ENCODE results near the gene YTHDF1. TPM values are rescaled to one million over a fixed set of nuclear protein-coding genes. Genes with fewer than 3 reads are reported as not detected.

The YTHDF1 gene
- total RNA-seq, 1 experiment from 2014 or later: 85.4 TPM

DNA sequence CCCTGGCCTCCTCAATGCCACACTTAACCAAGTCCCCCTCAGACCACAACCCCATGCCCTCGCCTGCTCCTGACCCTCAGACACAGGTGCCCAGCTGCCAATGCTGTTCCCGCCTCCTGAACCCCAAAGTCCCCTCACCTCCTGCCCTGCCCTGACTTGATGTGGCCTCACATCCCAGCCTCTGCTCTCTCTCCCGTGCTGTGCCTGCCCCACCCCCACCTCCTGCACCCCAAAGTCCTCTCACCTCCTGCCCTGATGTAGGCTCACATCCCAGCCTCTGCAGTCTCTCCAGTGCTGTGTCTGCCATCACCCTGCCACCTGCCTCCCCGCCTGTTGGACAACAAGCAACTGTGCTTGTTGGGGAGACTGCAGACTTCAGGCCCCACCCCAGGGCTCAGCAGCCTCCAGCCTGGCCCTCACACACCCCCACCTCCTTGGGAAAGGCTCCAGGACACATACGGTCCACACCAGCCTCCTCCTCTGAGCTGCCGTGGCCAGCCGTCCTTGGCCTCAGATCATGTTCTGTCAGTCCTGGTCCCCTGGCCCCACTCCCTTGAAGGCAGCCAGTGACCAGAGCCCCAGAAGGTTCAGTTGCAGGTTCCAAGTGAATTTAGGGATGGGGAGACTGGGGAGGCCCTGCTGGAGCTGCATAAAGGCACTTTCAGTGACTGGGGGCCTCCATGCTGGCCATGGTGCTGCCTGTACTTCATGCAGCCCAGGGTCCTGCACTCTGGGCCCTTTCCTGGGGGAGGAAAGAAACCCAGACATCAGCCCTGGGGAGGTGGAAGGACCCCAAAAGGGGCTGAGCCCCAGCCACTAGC lies 28.4 kb downstream of the YTHDF1 start:
- H3K4me2 ChIP-seq (ENCODE audit: insufficient read depth, insufficient read length, low read length): no peak overlapping the region
- TF ChIP-seq, protein P1, sequence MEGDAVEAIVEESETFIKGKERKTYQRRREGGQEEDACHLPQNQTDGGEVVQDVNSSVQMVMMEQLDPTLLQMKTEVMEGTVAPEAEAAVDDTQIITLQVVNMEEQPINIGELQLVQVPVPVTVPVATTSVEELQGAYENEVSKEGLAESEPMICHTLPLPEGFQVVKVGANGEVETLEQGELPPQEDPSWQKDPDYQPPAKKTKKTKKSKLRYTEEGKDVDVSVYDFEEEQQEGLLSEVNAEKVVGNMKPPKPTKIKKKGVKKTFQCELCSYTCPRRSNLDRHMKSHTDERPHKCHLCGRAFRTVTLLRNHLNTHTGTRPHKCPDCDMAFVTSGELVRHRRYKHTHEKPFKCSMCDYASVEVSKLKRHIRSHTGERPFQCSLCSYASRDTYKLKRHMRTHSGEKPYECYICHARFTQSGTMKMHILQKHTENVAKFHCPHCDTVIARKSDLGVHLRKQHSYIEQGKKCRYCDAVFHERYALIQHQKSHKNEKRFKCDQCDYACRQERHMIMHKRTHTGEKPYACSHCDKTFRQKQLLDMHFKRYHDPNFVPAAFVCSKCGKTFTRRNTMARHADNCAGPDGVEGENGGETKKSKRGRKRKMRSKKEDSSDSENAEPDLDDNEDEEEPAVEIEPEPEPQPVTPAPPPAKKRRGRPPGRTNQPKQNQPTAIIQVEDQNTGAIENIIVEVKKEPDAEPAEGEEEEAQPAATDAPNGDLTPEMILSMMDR (conservative IDR thresholded peaks at IDR 0.05): no peak
- H2AK5ac ChIP-seq (ENCODE audit: insufficient read length, low read length): no peak overlapping the region
- no peak overlapping the region for H4K5ac ChIP-seq (ENCODE audit: insufficient read length, low read depth, low read length)
- no peaks in the 10 kb centered on the region for H3K79me1 ChIP-seq (ENCODE audit: insufficient read depth, low read depth, low read length, poor library complexity, severe bottlenecking)
- no peak overlapping the region for H3K4ac ChIP-seq (ENCODE audit: low read depth, low read length)
- no peak overlapping the region for H2BK5ac ChIP-seq (ENCODE audit: insufficient read length, low read length)
- WGBS (ENCODE audit: extremely low coverage, insufficient read length, low lambda C conversion rate): no CpG with 5 or more reads among the region's 7 CpGs
- no peak overlapping the region for H2BK15ac ChIP-seq (ENCODE audit: low read depth, low read length)
- H3K79me2 ChIP-seq (ENCODE audit: insufficient read depth, low read length): no peaks in the 10 kb centered on the region
- H2AFZ ChIP-seq (ENCODE audit: low read length): no peak overlapping the region
- peaks cover 5% of the 10 kb centered on the region for H3K27me3 Mint-ChIP-seq (ENCODE audit: low read depth)
- H2BK12ac ChIP-seq (ENCODE audit: insufficient read length, low read depth, low read length): no peak overlapping the region
- H3T11ph ChIP-seq (ENCODE audit: low read length): no peak overlapping the region
- H3K4me3 Mint-ChIP-seq: no peak overlapping the region
- H4K8ac ChIP-seq (replicated peaks; ENCODE audit: insufficient read length, low read depth, low read length): no peak overlapping the region
- H3K56ac ChIP-seq (ENCODE audit: insufficient read length, low read depth, low read length): no peak overlapping the region
- peaks cover under 1 to 5% of the 10 kb centered on the region in 2 experiments; a peak in 2 of 4 replicates for H3K4me1 Mint-ChIP-seq
- no peak overlapping the region for H3K9ac ChIP-seq (ENCODE audit: extremely low read depth, insufficient read length, low read length)
- H3K27ac ChIP-seq (ENCODE audit: insufficient read length, low read depth, low read length): no peak overlapping the region
- peaks cover 2% of the 10 kb centered on the region for H3K23me2 ChIP-seq (ENCODE audit: insufficient read length, low read depth, low read length, poor library complexity, severe bottlenecking)
- no peak overlapping the region for H4K91ac ChIP-seq (ENCODE audit: insufficient read length, low read depth, low read length)
- DNase-seq: no peak
- H3K18ac ChIP-seq (ENCODE audit: insufficient read length, low read depth, low read length): no peak overlapping the region
- no peak overlapping the region; a peak in 1 of 7 replicates for H3K27ac Mint-ChIP-seq
- no peak overlapping the region for H3K23ac ChIP-seq (ENCODE audit: insufficient read length, low read depth, low read length)
- peaks cover 2% of the 10 kb centered on the region in 2 experiments; a peak in 3 of 5 replicates for H3K9me3 Mint-ChIP-seq
- no peak overlapping the region for H2BK20ac ChIP-seq (ENCODE audit: low read depth, low read length, poor library complexity, severe bottlenecking)
- H3K14ac ChIP-seq (ENCODE audit: insufficient read depth, low read length): no peak overlapping the region; the same call in 1 of the 2 replicates
- H3K9me3 ChIP-seq (ENCODE audit: control insufficient read depth, low read depth, low read length): no peaks in the 10 kb centered on the region
- peaks cover 11% of the 10 kb centered on the region for H4K20me1 ChIP-seq (ENCODE audit: control insufficient read depth, insufficient read depth, insufficient read length)
- H3K4me1 ChIP-seq (ENCODE audit: insufficient read depth, low read length): no peaks in the 10 kb centered on the region
- H3K27me3 ChIP-seq (ENCODE audit: insufficient read depth, low read length): no peaks in the 10 kb centered on the region
- no peaks in the 10 kb centered on the region for H3K36me3 Mint-ChIP-seq (ENCODE audit: insufficient read depth in 1 of 3, low read depth in 3 of 3)
- H2BK120ac ChIP-seq (ENCODE audit: low read depth, low read length, poor library complexity, severe bottlenecking): no peak overlapping the region
